Activated CD4-positive, alpha-beta T cell treated with anti-CD3 and anti-CD28 coated beads for 48 hours (primary cell): ENCODE measurements around the gene CNNM2.
"Not testable (repeated sequence)": the region's sequence is repeated elsewhere in the genome, so short reads cannot be mapped to it uniquely, and the experiment has no call there.

ENCODE experiments used
- DNase-seq: peaks from one replicate; pipeline ENCODE4 v3.0.0-alpha.2; 2020

The CNNM2 gene

DNA sequence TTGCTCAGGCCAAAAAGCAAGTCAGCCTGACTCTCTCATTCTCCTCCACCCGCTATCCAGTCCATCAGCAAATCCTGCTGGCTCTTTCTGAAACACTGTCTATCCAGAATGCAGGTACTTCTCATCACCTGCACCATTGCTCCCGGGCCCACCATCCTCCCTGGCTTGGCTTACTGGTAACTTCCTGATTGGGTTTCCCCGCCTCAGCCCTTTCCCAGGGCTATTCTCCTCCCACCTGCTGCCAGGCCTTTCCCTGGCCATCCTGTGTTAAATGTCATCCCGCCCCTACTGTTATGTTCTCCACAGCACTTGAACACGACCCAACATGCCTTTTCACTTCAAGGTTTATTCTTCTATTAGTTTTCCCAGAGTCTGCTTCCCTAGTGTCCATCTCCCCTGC is 124.0 kb downstream of the CNNM2 start:
- DNase-seq = no peak

- no peak for DNase-seq
Measured at GRCh38 chr10:103042908-103043307, 124.8 kb downstream of the CNNM2 start.

- no peak for DNase-seq
Measured at GRCh38 chr10:103044942-103045489, 126.9 kb downstream of the CNNM2 start.

GRCh38 chr10:103045961-103046360 is 127.9 kb downstream of the CNNM2 start:
- DNase-seq = no peak

- DNase-seq = no peak
Measured at GRCh38 chr10:103047381-103047780, 129.3 kb downstream of the CNNM2 start.

GRCh38 chr10:103049237-103049636 is 131.1 kb downstream of the CNNM2 start:
- DNase-seq = no peak

DNA sequence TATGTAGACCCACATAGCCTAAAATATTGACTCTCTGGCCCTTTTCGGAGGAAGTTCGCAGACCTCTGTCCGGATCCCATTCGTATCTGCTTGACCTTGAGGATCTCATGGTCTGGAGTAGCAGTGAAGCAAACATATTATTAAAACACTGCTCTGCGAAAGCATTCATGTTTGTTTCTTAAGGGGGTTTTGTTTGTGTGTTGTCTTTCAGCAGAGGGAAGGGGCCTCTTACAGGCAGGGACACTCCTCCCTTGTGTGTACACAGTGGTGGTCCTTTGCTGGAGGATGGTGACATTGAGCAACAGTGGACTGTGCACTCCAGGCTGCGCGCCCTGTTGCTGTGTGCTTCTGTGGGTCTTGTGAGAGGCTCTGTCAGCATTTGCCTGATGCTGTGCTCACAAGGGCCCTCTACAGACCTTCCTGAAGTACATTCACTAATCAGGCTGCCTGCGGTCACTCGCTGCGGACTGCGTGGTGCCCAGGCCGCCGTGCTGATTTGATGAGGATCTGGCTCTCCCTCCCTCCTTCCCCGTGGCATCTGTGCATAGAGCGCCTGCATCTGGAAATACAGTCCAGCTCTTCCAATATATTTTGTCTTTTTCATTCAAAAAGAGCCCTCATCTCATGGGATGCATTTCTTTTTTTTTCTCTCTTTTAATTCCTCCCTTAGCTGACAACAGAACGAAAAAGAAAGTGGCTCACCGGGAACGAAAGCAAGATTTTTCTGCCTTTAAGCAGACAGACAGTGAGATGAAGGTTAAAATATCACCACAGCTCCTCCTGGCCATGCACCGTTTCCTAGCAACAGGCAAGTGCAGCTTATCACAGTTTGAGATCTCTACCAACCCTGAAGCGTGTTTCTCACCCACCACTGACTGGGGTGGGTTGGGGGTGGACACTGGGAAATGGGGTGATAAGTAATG is 135.8 kb downstream of the CNNM2 start:
- DNase-seq = peak; percentile 62

GRCh38 chr10:103054621-103055020 is 136.5 kb downstream of the CNNM2 start:
- DNase-seq = no peak

DNA sequence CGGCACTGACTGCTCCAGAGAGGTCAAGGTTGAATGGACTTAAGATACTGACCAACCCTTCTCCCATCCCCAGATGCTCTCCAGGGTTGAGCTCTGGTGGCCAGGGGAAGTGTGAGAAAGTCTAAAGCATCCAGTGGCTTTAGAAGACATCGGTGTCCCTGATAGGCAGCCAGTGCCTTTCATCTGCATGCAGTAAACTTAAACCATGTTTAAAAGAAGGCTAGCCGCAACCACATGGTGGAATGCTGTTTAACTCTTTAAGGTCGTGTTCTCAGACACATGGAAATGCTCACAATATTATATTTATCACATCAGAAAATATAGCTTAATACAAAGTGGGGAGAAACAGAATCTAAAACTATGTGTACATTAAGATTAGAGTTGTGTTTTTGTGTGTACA is 137.0 kb downstream of the CNNM2 start:
- no peak for DNase-seq

DNA sequence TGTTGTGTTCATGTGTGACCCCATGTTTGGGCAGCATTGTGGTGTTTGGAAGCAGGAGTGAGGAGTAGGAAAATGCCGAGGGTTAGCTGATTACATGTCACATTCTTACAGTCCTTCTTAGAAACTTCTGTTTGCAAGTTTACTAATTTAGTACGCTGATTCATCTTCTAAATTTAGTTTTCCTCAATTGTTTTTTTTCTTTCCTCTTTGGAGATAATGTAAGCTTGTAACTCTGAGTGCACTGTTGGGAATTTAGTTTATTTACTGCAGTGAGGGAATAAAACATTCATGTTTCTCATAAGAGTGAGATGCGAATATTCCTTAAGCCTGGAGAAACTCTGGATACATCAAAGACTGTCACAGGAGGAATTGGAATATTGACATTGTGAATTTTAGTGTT is 139.9 kb downstream of the CNNM2 start:
- DNase-seq = no peak

GRCh38 chr10:103060575-103060974 is 142.5 kb downstream of the CNNM2 start:
- DNase-seq = no peak

DNA sequence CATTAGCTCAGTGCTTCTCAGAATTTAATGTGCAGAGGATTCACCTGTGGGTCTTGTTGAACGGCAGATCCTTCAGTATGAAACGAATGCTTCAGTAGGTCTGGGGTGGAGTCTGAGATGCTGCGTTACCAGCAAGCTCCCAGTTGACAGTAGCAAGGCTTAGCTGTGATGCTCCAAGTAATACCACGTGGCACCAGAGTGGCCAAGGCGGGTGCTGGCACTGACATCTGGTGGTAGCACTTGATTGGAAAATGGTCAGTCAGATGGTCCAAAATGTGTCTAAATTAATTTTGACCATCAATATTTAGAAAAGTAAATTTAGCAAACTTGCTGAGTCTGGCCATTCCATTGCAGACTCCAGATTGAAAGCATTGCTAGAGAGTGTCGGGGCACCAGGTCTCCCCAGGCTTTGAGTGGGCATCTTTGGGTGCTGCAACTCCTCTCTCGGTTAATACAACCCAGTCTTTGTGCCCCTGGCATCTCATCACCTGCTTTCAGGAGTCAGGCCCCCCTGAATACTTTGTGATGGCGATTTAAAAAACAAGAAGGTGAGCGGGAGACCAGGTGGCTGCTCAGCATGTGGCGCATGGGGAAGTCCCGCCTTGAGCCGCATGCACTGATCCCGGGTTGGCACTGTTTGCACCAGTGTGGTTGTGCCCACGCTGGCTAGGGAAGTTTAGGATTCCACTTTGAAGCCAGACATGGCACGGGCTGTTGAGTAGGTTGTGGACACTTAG is 144.9 kb downstream of the CNNM2 start:
- DNase-seq = no peak

- no peak for DNase-seq
Measured at GRCh38 chr10:103064956-103065355, 146.9 kb downstream of the CNNM2 start.

- DNase-seq = no peak
Measured at GRCh38 chr10:103066141-103067098, 148.3 kb downstream of the CNNM2 start.

- not testable (repeated sequence) for DNase-seq
Measured at GRCh38 chr10:103067099-103067477, 149.0 kb downstream of the CNNM2 start.

GRCh38 chr10:103067484-103067883 is 149.4 kb downstream of the CNNM2 start:
- DNase-seq = no peak

- no peak for DNase-seq
Measured at GRCh38 chr10:103067956-103068355, 149.9 kb downstream of the CNNM2 start.

DNA sequence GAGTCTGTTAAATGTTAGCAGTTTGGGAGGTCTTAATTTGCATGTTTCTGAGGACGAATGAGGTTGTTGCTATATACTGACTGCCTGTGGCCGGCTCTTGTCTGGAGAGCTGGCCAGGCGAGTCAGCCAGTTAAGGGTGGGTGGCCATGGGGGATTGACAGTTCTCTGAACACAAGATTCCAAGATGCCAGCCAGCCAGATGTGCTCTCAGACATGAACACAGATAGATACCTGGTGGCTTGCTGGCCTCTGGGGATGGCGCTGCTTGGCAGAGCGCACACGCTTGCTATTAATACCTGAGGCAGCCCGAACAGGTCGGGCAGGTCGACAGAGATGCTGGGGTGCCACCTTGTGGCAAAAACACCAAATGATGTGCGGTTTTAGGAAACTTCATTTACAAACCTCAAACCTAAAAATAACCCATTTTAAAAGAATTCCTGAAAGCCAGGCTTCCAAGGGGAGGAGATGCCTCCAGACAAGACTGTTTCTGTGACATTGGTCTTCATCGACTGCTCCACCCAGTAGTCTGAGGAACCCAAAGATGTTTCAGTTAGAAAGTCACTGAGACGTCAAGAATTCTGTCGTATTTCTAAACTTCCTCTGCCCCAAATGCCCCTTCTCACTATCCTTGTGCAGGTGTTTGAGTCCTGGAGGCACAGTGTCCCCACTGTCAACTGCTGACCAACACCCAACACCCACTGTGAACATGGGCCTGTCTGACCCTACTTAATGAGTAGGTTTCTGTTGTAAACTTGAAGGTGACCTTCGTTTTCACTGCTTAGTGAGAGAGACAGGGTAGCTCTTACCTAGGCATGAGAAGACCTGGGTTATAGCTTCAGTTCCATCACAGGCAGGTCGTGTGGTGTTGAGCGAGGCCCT is 151.6 kb downstream of the CNNM2 start:
- DNase-seq = peak; percentile 82

GRCh38 chr10:103072276-103072675 is 154.2 kb downstream of the CNNM2 start:
- DNase-seq = no peak

DNA sequence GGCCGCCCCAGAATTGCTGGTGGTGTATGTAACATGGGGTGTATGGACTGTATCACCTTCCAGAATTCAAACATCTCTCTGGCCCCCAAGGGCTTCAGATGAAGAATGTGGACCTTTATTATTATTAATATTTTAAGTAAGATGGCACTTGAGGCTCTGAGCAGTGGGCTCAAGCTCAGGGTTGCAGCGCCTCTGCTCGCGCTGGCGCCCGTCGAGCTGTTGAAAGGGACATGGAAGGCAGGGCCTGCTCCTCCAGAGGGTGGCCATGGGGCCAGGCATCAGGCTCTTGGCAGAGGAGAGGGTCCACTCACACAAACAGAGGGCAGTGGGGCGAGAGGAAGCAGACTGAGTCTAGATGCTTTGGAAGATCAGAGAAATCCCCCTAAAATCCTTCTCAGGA is 154.8 kb downstream of the CNNM2 start:
- no peak for DNase-seq

GRCh38 chr10:103077020-103077419 is 158.9 kb downstream of the CNNM2 start:
- no peak for DNase-seq
